Activated effector memory CD4-positive, alpha-beta T cell treated with Interleukin-2 at 50 U/mL for 16 hours (primary cell): Measurements from ENCODE around the gene TAF5.
"Not testable (repeated sequence)": the region's sequence is repeated elsewhere in the genome, so short reads cannot be mapped to it uniquely, and the experiment has no call there.

ENCODE experiments used
- DNase-seq: peaks from one replicate; pipeline ENCODE4 v3.0.0-alpha.2; 2020

TAF5 gene

DNA sequence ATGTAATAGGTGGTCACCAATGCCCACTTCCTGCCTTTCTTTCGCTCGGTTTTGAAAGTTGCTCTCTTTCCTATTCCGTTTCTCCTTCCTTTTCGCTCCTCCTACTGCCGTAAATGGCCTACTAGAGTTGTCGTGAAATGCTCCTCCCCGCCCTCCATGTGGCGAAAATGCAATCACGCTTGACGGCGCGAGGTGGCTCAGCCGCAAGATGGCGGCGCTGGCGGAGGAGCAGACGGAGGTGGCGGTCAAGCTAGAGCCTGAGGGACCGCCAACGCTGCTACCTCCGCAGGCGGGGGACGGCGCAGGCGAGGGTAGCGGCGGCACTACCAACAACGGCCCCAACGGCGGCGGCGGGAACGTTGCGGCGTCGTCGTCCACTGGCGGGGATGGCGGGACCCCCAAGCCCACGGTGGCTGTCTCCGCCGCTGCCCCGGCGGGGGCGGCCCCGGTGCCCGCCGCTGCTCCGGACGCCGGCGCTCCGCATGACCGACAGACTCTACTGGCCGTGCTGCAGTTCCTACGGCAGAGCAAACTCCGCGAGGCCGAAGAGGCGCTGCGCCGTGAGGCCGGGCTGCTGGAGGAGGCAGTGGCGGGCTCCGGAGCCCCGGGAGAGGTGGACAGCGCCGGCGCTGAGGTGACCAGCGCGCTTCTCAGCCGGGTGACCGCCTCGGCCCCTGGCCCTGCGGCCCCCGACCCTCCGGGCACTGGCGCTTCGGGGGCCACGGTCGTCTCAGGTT is at the start of gene TAF5:
TAF5 (plus strand) TSS at position 195 of the 737 bp plus-strand sequence; CDS start at position 209, 14 bp downstream.
- DNase-seq = peak; percentile 83

DNA sequence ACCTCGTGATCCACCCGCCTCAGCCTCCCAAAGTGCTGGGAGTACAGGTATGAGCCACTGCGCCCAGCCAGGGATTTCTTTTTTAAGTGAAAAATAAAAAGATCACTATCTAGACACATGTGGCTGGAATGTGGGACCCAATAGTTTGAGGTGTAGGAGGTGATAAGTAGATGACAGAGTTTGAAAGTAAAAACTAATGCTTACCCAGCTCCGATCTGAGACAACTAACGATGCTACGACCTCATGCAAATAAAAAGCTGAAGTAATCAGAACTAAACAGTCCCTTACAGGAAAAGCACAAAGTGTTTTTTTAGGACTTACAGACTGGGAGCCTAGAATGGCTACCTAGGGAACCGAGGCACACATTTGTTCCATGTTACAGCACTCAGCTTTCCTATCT is 39.9 kb upstream of the TAF5 start:
- no peak for DNase-seq

DNA sequence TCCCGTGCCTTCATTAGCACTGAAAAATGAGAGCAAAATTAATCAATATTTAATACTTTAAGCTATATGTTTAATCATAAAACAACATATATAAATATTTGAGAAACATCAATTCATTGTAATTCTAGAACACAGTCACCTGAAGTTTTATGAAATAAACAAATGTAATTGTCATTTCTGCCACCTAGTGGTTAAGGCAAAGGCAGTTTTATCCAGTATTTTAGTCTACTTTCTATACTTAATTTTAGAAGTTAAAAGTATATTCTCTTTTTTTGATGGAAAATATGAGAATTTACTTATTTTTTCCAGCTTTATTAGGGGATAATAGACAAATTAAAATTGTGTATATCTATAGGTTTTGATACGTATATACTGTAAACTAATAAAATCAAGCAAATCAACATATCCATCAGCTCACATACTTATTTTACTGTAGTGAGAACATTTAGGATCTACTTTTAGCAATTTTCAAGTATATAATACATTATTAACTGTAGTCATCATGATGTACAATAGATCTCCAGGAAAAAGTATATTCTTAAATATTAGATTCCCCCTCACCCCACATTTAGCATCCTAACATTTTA is 33.7 kb upstream of the TAF5 start:
- no peak for DNase-seq

DNA sequence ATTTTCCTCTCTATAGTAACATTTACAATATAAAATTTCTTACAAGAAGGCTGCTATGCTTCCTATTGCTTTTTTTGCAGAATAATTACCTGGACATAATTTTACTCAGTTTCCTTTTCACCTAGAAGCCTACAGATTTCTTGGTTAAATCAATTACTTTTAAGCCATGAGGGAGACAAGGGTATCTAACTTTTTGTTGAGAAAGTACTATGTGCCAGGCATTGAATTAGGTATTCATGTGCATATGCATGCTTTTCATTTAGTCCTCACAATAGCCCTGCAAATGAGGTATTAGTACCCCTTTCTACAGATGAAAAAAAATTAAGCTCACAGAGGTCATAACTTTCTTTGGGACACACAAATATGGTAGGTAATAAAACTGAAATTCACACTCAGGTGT is 33.2 kb upstream of the TAF5 start:
- no peak for DNase-seq

DNA sequence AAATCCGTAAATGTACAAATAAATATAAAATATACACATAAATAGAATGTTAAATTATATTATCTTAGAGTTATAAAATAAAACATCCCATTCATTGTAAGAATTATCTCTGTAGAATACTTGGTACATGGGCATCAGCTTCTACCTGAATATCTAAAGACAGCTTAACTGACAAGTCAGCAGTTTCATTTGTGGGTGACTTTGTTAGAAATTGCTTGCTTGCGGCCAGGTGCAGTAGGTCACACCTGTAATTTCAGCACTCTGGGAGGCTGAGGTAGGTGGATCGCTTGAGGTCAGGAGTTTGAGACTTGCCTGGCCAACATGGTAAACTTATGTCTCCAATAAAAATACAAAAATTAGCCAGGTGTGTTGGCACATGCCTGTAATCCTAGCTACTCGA is 31.4 kb upstream of the TAF5 start:
- no peak for DNase-seq

DNA sequence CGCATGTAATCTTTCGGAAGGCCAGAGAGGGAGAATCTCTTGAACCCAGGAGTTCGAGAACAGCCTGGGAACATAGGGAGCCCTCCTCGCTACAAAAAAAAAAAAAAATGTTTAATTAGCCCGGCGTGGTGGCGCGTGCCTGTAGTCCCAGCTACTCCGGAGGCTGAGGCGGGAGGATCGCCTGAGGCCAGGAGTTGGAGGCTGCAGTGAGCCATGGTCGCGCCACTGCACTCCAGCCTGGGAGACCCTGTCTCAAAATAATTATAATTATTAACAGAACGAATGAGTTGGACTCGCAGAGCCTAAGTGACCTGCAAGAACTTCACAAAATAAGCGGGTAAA is 17.6 kb upstream of the TAF5 start:
- no peak for DNase-seq

DNA sequence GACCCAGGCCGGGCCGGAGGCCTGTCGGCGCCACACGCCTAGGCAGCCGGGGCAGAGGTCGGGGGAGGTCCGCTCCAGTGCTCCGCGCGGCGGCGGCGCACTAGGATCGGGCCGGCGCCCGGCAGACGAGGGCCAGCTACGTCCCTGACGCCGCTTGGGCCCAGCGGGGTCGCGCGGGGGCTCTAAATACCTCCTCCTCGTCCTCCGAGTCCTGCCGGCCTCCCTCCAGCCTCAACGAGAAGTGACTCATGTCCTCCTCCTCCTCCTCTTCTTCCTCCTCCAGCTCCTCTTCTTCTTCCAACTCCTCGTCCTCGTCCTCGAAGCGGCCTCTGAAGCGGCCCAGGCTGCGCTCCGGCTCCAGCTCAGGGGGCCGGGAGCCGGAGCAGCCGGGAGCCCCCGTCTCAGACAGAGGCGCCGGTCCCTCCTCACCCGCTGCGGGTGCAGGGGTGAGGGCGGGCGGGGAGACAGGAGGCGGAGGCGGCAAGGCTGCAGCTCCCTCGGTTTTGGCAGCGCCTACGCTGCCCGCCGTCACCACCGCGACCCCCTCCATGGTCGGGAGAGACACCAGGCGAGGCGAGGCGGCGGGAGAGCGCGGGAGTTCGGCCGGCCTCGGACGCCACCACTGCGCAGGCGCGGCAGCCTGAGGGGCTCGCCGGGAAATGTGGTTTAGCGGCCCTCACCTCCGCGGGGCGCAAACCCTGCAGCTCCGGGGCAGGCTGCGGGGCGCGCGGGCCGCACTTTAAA is 17.1 kb upstream of the TAF5 start, which contains the start of gene PCGF6:
PCGF6 (minus strand) TSS at position 624 of the 744 bp plus-strand sequence; CDS start at position 550, 74 bp downstream.
- peak; percentile 56 for DNase-seq

DNA sequence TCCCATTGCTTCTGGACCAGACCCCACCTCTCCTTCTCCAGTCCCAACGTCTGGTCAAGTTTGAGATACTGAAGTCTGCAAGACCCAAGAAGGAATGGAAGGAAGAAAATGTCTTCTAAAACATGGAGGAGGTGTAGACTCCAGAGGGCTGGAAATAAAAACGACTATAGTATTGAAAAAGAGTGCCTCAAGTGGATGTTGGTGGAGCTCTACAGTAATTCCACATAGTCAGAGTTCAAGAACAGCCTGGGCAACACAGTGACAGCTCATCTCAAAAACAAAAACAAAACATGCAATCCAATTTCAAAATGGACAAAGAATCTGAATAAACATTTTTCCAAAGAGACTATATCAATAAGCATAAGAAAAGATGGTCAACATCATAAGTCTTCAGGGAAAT is 14.5 kb upstream of the TAF5 start:
- no peak for DNase-seq

DNA sequence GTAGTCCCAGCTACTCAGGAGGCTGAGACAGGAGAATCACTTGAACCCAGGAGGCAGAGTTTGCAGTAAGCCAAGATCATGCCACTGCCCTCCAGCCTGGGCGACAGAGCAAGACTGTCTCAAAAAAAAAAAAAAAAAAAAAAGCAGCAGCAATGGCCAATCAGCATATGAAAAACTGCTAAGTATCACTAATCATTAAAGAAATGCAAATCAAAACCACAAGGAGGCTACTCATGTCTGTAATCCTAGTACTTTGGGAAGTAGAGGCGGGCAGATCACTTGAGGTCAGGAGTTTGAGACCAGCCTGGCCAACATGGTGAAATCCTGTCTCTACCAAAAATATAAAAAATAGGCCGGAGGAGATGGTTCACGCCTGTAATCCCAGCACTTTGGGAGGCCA is 13.2 kb upstream of the TAF5 start:
- DNase-seq = not testable (repeated sequence)

DNA sequence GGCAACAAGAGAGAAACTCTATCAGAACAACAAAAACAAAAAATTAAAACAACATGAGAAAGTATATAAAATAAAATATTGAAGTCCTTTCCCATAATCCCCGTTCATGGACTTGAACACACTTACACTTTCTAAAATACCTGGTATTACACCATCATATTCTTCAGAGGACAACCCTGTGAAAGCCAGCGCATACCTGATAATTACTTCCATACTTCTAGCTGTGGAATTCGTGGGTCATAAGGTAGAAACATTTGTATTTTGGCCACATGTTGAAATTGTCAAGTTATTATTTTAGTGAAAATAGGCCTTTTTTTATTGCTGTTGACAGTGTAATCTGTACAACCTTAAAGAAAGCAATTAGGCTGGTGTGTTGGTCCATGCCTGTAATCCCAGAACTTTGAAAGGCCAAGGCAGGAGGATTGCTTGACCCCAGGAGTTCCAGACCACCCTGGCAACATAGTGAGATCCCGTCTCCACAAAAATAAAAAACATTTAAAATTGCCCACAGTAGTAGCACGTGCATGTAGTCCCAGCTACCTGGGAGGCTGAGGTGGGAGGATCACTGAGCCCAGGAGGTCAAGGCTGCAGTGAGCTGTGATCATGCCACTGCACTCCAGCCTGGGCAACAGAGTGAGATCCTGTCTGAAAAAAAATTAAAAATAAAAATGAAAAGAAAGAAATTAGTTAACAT is 11.7 kb upstream of the TAF5 start:
- no peak for DNase-seq

DNA sequence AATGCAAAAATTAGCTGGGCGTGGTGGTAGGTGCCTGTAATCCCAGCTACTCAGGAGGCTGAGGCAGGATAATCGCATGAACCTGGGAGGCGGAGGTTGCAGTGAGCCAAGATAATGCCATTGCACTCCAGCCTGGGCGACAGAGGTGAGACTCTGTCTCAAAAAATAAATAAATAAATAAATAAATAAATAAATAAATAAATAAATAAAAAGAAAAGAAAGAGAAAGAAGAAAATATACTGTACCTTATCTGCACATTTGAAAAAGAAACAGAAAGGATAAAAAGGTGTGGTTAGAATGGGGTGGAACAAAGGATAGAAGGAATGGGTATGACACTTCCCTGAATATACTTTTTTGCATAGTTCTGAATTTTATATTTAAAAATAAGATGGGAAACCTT is 8.3 kb upstream of the TAF5 start:
- not testable (repeated sequence) for DNase-seq

DNA sequence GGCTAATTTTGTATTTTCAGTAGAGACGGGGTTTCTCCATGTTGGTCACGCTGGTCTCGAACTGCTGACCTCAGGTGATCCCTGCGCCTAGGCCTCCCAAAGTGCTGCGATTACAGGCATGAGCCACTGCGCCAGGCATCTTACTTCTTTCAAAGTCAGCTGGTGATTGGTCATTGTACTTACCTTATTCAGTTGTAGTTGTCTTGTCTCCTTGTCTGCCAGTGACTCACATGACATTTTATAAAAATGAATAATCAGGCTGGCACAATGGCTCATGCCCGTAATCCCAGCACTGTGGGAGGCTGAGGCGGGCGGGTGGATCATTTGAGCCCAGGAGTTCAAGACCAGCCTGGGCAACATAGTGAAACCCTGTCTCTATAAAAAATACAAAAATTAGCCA is 7.0 kb upstream of the TAF5 start:
- not testable (repeated sequence) for DNase-seq

DNA sequence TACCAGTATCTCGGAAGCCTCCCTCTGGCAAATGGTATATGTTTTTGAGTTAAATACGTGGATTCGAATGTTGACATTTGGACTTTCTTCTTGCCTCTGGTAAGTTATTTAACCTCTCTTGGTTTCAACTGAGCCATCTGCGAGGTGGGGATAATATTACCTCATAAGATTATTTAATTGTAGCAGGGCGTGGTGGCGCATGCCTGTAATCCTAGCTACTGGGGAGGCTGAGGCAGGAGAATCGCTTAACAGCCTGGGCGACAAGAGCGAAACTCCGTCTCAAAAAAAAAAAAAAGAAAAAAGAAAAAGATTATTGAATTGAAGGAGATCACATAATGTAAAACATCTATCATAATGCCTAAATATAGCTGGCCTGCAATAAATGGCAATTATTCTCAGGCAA is 396 bp upstream of the TAF5 start:
- no peak for DNase-seq

DNA sequence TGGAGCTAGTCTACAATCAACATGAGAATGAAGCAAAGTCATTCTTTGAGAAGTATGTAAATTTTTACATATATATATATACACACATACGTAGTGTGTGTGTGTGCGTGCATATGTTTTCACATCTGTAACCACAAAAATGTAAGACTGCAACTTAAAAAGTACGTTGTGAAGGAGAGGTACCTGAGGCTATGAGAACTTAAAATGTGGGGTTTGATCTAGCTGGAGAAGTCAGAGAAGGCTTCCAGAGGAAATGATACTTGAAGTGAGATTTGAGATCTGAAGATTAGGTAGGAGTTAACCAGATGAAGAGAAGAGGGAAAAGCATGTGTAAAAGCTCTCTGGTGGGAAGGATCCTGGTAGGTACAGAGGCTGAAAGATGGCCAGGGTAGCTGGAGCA is 5.8 kb downstream of the TAF5 start:
- no peak for DNase-seq

DNA sequence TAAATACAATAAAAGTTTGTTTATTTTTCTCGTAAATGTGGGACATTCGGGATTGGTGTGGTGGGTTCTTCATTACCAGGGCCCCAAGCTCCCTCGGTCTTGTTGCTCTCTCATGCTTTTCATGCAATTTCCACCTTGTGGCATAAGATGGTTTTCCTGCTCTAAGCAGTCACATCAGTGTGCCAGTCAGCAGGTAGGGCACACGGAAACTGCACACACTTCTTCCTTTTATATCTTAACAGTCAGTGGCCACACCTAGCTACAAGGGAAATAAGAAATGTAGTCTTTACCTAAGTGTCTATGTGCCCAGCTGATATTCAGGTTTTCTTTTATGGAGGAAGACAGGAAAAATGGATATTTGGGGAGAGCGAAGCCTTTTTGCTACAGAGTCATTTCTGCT is 6.5 kb downstream of the TAF5 start:
- no peak for DNase-seq

DNA sequence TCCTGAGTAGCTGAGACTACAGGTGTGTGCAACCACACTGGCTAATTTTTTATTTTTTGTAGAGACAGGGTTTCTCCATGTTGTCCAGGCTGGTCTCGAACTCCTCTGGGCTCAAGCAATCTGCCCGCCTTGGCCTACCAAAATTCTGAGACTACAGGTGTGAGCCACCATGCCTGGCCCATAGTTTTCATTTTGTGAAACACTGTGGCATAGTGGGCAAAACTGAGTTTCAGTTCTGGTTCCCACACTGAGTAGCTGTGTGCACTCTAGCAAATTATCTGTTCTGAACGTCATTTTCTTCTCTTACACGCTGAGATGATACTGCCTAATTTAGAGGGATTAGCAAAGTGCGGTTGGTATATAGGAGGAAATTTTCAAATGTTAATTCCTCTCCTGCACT is 15.0 kb downstream of the TAF5 start:
- DNase-seq = no peak

DNA sequence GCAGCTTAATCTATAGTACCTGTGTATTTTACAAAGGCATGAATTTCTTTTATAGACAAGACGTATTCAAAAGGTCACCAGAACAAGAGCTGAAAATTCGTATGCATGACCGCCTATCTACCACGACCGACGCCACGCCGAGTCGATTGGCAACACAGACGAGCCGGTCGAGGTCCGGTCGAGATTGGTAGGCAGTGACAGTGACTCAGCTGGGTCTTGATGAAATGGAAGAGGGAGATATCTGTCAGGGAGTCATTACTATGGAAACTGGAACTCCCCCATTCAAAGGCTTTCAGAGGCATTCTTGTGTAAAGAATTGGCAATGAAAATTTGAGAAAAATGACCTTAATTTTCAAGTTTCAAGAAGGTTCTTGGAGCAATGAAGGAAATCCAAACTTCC is 26.4 kb downstream of the TAF5 start:
- DNase-seq = no peak

DNA sequence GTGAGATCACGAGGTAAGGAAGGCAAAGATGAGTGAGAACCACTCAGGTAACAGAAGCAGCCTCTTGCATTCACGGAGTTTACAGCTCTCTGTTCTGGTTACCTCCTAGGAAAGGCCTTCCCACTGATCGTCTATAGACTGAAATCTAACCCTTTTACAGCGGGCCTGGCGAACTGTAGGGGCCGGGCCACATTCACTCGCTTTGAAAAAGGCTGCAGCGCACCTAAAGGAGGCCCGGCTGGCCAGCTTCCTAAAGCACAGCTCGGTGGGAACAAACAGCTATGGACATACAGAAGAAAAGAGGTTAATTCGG is 27.9 kb downstream of the TAF5 start:
- no peak for DNase-seq

DNA sequence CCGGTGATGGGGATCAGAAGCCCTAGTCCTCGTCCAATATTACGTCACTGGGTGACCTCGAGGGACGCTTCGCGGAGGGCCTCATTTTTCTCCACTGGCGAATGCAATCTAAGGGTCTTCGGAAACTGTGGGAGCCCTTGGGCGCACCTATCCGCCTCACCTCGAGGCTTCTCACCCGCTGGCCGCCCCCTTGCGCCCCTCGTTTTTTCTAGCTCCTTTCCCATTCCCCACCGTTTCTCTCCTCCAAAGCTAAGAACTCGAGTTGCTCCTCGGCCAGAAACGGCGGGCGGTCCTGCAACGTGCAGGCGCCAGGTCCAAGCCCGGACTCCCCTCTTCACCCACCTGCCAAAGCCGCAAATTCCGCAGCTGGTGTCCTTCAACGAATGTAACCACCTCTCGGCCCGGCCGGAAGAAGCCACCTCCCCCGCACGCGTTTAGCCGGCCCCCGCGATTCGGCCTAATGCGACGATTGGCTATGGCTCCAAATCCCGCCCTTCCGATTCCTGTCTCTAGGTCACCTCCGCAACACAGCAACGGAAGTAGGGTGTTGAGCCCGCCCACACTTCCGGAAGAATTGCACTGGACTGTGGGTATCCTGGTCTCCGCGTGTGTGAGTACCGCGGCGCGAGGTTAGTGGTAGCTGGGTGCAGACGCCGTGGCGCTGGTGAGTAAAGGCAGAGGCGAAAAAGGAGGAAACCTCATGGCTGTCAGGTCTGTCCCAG is 28.5 kb downstream of the TAF5 start, which contains the start of the genes ATP5MK and PDCD11:
ATP5MK (minus strand) TSS at position 409 of the 722 bp plus-strand sequence. CDS start 4,018 bp downstream, outside the sequence.
PDCD11 (plus strand) TSS at position 560 of the 722 bp plus-strand sequence. CDS start 1,801 bp downstream, outside the sequence.
- DNase-seq = peak; percentile 95

DNA sequence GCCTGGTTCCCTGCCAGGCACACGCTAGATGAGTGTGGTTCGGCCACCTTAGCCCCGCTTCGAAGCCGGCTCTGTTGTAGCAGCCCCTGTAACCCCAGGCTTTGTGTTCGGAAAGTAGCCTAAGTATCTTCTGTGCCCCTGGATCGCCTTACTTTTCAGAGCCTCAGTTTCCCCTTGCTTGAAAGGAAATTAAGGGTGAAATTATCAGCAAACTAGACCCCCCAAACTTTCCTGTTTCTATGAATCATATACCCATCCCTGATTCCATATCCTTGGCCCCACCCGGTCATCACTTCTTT is 29.0 kb downstream of the TAF5 start:
- DNase-seq = no peak

DNA sequence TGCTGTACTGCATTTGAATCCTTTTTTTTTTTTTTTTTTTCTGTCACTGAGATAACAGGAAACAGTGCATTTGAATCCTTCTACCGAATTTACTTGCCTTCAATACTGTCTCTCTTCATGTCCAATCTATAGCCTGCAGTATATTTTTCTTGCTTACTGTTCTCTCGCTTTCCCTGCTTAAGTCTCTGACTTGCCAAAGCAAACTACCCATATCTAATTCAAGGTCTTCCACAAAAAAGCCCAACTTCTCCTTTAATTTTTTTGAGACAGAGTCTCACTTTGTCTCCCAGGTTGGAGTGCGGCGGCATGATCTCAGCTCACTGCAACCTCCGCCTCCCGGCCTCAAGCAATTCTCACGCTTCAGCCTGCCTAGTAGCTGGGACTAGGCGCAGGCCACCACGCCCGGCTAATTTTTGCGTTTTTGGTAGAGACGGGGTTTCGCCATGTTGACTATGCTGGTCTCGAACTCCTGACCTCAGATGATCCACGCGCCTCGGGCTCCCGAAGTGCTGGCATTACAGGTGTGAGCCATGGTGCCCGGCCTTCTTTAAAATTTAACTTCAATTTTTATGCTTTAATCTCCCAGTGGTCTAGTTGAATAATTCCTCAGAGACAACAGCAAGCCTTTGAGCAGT is 29.5 kb downstream of the TAF5 start:
- DNase-seq = no peak

DNA sequence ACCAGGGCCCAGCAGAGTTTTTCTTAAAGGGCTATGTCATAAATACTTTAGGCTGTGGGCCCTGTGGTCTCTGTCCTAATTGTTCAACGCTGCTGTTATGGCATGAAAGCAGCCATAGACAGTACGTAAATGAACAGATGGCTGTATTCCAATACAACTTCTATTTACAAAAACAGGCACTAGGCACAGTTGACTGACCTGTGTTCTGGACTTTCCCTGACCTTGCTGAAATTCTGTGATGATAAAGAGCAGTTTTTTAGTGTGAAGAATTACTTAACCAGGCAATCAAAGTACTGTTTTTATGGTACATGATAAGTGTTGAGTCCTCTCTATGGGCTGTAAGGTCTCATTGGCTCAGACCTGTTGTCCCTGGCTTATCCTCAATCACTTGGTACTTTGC is 45.8 kb downstream of the TAF5 start:
- no peak for DNase-seq
